NCI-H524 treated with DMSO at 0.1 percent for 48 hours (cell line): Measurements from ENCODE around the gene DAAM2.

ENCODE experiments used
- DNase-seq: peaks from one replicate; lab custom pipeline; 2025; lab: John Stamatoyannopoulos, UW

Gene DAAM2

DNA sequence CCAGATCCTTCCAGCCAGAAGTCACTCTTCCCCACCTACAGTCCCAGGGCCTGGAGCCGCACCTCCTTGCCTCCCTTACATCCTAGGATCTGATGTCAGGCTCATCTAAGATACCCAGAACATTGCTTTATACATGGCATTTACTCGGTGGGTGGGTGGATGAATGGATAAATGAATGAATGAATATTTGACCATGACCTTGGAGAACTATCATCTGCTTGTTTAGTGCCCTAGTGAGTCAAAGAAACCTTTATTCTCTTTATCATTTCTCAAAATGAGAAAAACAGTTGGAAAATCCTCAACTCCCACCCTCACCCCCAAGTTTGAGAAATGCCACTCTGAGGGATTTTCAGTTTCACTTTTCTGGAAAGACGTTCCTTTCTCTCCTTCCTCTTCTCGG, 56.0 kb downstream of the DAAM2 start:
- no peak for DNase-seq

DNA sequence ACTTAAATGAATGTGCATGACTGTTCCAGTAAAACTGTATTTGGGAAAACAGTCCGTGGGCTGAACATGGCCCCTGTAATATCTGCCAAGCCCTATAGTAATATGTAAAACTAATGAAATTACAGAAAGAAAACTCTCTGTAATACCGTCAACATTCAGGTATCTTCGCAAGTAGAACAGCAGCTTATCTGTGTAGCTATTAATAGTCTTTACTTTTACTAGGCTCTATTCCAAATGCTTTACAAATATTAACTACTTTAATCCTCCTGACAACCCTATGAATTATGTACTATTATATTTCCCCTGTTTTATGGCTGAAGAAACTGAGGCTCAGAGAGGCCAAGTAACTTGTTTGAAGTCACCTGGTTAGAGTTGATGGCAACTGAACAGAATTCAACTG, 57.1 kb downstream of the DAAM2 start:
- DNase-seq = no peak

DNA sequence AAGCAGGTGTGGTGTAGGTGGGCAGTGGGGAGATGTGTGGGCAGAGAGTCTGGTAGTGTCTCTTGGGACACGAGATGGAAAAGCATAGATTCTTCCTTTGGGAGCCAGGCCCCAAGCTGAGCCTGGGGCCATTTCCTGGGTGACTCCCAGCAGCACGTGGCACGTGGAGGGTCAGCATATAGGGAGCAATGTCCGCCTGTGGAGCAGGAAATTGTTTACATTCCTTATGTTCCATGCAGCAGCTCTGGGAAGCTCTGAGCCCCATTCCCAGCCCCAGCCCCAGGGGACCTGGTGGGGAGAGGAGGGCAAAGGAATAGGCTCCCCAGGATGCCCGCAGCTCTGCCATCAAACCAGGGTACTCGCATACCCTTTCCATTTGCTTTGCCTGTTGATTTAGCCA, 57.6 kb downstream of the DAAM2 start:
- no peak for DNase-seq

DNA sequence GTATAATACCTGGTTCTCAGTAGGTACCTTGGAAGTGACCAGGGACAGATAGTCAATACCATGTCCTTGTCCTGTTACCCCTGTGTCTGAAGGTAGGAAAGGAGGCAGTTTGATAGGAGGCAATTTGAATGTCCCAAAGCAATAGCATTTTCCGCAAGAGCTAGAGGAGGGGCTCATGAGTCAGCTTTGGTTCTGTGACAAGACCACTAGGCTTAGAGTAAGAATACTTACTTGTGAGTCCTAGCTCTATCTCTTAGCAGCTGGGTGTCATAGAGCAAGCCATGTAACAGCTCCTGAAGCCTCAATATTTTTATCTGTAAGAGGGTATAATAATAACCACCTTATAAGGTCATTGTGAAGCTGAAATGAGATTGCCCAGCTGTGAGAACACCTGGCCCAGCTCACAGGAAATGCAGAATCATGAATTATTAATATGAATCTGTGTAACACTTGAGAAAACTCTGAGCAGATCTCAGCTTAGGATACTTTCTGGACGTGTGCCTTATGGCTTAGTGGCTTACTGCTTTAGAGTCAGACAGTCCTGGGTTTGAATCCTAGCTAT, 58.6 kb downstream of the DAAM2 start:
- DNase-seq = peak; percentile 18

DNA sequence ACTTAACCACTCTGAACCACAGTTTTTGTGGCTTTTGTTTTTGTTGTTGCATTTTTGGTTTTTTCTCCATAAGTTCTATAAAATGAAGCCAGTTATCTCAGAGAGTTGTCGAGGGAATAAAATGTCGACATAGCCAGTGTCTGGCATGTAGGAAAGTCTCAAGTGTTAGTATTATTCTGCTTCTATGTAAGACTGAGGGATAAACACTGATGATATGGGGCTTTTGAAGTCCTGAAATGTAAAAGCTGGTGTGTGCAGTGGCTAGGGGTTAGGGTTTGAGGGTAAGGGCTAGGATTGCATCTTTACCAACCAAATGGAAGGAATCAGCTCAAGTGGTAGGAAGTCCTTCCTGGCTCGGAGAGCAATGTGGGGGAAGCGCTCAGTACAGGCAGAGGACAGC, 59.2 kb downstream of the DAAM2 start:
- DNase-seq = no peak

DNA sequence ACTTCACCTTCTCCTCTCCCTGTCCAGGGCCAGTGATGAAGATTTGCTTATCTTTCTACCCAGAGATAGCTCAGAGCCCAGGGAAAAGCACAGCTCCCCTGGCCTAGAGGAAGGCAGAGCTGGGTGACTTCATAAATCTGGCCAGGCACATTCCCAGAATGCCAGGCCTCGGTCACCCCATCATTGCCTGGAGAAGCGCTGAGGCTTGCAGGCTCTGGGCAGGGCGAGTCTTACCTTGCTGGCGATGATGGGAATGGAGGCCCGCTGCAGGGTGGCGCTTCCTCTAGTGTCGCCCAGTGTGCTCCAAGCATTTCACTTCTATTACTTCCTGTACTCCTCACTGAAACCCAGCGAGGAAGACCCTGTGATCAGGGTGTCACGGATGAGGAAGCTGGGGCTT, 60.1 kb downstream of the DAAM2 start:
- no peak for DNase-seq

DNA sequence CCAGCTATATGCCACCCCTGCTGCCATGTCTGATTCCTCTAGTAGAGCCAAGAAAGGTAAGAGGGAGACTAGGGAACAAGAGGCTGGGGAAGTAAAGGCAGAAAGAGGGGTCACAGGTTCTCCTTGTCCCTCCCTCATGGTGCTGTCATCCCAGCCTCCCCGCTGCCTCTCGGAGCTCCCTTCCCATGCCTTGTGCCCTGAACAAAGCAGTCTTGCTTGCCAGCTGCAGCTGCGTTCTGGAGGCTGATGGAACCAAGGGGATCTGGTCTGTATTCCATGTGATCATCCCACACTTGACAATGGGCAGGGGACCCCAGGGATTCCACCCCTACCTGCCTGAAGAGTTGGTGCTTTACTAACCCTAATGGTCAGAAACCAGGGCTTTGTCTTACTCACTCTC, 61.4 kb downstream of the DAAM2 start:
- DNase-seq = no peak

DNA sequence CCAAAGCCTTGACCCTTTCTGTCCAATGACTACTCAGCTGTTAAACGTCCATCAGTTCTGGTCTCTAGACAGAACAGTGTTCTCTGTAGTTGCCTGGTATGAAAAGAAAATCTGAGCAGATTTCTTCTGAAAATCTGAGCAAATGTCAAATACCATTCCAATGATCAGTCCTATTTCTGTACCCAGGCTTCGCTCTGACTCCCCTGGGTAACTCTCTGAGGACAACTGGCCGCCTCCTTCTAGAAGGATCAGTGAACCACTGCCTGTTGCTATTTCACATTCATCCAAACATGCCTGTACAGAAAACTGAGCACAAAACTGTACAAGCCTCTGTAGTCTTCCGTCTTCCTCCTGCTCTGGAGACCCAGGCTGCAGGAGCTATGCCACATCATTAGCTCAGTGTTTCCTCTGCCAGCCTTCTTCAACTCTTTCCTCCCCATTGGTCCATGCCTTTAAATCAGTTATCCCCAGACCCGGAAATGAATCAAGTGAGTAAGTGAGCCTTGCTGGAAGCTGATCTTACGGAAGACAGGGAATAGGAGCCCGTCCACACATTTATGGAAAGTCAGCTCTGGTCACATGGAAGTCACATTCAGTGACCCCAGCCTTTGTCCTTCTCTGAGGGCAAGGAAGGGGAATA, 63.3 kb downstream of the DAAM2 start:
- no peak for DNase-seq

DNA sequence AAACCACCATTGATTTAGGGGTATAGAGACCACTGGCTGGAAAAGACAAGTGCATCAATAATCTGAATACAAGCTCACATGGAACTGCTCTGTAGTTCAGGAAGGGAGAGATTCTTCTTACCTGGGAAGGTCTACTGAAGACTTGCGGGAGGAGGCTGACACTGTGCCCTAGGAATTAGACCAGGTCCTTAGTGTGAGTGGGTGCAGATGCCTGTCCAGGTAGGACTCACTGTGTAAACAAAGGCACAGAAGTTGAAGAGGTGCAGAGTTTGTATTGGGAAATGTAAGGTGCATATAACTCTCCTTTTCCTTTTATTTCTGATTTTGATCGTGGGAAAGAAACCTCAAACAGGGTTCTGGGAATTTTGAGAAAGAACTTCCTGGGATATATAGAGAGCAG, 66.8 kb downstream of the DAAM2 start:
- DNase-seq = no peak

DNA sequence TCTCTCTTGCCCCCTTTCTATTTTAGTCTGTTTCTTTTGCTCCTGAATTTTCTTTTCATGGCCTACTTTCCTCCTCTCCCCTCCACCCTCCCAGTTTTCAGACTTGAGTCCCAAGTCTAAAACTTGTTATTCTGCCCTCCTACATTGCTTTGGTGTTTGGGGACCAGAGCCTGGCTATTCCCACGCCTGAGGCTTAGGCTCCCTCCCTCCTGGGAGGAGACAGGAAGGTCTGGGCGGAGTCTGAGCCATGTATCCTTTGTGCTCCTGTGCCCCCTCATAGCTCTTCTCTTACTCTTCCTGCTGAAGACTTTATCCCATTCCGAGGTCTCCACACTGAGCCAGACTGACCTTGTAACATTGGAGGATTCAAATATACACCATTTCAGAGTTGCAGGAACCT, 69.5 kb downstream of the DAAM2 start:
- DNase-seq = no peak

DNA sequence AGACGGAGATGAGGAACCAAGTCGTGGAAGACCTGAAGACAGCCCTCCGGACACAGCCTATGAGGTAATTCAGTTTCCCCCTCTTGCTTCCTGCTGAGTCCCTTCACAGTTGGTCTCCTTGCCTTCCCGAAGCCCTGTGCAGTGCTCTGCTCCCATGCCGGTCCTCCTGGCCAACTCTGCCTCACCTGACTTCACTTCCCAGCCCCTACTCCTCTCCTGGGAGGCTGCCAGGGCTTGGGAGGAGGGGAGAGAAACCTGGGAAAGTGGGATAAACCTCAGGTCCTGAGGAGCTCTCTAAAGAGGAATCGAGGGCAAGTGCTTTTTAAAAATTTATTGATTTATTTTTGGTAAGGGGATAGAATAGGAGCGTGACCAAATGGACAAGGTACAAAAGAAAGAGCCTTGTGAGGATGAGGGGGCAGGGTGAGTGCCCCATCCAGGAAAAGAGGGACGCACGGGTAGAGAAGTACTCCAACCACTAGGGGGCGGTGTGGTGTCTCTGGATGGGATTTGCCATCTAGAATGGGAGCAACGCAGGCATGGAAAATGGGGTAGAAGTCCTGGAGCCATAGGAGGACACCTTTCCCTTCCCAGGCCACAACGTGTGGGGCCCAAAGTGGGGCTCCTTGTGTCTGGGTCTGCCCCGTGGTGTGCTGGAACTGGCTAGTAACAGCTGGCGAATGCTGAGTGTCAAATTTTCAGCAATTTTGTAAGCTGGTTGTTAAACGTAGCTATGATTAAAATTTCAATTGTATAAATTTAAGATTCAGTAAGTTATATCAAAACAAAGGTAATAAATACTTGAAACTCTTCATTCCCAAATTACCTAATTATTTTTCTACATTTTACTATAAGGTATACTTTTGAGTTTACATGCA, 73.1 kb downstream of the DAAM2 start:
- no peak for DNase-seq

DNA sequence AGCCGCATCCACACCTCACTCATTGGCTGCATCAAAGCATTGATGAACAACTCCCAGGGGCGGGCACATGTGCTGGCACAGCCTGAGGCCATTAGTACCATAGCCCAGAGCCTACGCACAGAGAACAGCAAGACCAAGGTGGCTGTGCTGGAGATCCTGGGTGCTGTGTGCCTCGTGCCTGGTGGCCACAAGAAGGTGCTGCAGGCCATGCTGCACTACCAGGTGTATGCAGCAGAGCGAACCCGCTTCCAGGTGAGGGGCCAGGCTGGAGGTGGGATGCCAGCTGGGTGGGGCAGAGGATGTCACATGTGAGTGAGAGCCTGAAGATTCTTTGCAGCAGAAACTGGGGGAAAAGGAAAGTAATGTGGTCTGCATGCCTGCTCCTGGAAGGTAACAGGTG, 75.4 kb downstream of the DAAM2 start:
- no peak for DNase-seq

DNA sequence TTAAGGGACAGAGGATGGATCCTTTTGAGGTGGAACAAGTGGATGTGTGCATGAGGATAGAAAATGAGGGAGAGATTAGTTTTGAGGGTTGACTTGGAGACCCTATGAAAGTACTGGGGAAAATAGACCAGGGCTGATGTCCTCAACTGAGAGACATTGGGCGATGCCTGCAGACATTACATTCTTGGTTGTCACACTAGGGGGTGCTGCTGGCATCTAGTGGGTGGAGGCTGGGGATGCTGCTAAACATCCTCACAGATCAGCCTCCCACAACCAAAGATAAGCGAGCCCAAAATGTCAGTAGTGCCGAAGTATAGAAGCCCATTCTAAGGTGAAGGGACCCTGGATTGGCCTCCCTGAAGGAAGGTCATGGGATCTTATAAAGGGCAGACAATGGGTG, 78.8 kb downstream of the DAAM2 start:
- no peak for DNase-seq

DNA sequence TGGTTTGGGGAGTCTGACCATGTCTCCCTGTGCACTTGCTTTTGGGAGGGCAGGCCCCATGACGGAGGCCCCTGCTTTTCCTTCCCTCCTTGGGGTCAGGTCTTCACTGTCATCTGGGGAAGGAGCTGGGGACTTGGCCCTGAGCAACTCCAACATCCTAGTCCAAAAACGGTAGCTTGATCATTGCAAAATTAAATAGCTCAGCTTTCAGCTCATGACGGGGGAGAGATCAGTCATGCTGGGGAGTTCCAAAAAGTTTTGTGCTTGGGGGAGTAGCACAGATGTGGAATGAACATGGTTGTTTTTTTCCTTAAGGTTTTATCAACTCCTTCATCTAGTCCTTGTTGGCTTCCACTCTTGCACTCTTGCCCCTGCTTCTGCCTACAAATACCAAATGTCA, 81.3 kb downstream of the DAAM2 start:
- no peak for DNase-seq

DNA sequence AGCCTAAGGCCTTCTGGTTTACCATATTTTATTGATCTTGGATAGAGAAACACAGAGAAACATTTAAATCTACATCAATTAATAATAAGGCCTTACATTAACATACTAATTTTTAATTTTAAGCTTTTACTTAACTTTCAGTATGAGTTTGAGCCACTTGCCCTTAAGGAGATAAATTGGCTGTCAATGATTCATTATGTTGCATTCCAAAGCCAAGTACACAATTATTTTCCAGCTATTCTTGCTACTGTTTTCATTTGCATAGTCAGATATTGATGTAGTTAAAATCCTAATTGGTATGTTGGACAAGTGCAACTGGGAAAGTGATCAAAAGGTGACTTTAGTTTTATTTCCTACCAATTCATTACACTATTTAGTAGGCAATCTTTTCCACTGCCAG, 83.9 kb downstream of the DAAM2 start:
- no peak for DNase-seq

DNA sequence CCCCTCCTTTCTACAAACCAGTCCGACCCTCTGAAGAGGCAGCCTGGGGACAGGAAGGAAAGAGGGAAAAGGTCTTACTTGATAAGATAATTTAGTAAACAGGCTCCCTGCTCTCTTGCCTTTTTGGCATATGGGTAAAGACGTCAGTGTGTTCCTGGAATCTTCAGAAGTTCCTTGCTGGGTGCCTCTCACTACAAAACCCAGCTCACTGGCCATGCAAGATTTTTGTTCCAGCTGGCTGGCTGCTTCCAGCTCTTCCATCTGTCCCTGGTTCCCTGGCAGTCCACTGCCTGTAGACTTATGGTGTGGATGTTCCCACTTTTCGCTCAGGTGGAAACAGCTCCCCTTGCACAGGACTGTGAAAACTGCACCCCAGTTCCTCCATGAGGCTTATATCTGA, 84.7 kb downstream of the DAAM2 start:
- DNase-seq = no peak

DNA sequence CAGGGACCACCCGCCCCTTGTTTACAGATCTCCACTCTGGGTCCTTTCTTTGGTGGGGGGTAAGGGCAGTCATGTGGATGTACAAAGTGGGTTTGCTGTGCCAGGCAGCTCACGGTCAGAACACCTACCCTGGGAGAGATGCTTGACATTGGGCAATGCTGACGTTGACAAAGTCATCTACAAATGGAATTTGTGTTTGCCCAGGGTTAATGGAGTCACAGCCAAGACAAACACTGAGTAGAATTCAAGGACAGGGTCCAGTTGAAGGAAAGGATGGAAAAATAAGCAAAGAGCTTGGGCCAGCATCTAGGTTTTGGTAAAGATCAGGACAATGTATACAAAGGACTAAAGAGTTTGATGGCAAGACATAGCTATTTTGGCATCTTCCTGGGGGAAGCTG, 87.4 kb downstream of the DAAM2 start:
- DNase-seq = no peak

DNA sequence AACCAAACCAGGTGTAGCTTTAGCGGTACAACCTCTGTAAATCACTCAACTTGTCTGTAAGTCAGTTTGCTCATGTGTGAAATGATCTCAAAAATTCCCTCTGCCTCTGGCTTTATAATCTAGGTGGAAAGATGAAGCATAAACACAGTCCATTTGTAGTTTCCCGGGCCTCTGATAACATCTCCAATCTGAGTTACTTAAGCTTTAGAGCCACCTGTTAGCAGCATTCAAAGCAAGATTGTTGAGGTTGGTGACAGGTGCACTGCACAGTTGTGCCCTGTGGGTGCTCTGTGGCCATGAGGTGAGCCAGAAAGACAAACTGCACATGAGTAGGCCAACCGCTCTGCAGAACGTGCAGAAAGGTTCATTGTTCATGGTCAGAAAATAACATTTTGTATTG, 88.4 kb downstream of the DAAM2 start:
- DNase-seq = peak; percentile 48

DNA sequence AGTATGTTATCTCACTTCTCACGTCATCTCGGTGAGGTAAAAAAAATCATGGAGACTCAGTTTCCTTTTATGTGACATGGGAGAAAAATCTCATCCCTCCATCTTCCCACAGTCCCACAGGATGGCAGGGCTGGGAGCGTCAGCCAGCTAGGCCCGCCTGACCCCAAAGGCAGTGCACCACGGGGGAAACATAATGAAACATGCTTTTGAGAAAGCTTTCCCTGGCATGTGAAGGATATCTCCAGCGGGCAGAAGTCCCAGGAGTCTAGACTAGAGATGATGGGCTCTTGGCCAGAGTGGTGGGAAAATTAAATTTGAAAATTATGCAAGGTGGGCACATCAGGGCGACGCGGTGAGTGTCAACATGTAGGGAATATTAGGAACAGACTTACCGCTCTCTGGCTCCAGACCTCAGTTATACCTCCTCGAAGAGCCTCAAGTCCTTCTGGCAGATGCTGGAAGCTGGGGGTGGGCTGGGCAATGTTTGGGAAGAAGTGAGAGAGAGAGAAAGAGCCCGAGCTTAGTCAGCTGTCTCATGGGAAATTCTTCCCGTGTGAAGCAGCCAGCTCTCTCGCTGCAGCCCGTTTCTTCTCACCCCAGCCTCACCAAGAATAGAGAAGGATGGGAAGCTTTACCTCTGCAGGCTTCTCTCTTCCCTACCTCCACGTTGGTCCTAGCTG, 89.8 kb downstream of the DAAM2 start:
- no peak for DNase-seq

DNA sequence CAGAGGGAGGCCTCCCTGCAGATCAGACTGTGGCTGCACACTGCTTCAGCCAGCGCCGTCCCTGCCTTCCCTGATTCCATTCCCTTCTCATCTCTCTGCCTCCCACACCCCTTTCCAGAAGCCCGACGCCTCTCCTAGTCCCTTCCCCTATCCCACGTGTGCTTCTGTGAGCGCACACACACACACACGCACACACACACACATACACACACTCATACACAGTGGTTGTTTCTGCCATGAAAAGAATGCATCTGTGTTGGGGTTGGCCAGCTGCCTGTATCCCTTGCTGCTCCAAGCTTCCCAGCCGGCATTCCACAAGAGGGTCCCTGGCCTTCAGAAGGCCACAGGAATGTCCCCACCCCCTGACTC, 90.3 kb downstream of the DAAM2 start:
- DNase-seq = no peak

DNA sequence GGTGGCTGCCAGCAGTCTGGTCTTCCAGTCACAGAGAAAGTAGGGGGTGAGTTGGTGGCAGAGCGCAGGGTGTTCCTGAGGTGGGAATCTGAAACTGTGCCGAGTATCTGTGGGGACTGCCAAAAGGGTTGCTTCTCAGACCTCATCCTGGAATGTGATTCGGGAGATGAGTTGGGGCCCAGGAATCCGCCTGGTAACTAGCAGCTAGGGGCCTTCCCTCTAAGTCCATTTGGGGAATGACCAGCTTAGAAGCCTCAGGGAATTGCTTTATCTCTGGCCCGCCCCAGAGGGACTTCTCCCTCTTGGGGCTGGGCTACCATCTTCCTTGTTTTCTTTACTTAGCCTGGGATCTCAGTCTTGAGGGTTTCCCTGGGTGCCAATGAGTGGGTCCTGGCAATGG, 92.5 kb downstream of the DAAM2 start:
- no peak for DNase-seq

DNA sequence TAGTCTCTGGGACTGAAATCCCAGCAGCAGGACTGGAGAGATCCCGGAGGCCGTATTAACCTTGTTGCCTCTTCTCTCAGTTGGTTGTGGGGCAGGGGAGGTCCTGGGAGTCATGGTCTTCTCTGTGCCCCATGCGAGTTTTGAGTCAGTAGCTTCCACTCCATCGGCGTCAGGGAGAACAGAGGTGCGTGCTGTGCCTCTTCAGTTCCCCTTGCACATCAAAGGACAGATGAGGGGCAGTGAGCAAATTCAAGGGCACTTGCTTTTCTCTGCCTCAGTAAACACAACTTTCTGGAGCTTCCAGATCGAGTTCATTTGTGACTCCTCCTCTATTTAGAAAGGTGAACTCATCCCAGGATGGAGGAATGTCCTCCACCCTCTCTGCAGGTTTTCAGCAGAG, 93.5 kb downstream of the DAAM2 start:
- no peak for DNase-seq

DNA sequence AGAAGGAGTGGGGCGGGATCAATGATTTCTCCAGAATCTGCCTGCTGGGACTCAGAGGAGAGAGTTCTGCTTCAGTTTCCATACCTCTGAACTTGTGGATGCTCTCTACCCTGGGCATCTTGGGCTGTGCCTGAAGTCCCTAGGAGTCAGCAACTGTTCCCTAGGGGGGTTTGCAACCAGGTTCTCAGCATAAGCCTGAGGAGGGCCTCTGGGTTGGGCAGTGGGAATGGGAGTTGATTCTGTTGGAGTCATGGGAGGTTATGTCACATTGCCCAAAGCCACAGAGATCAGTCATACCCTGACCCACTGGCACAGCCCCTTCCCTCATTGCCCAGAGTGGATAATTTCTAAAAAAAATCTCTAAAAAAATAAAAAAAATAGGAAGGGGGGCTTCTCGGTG, 94.7 kb downstream of the DAAM2 start:
- no peak for DNase-seq
